Neural progenitor cell (in vitro differentiated cells): ENCODE measurements around the gene COL23A1. TPM values are rescaled to one million over a fixed set of nuclear protein-coding genes. Genes with fewer than 3 reads are reported as not detected.
A peak's percentile ranks its signal among the peaks of the same experiment; 100 is the strongest.

Experiments
- DNase-seq: peaks from one replicate; pipeline ENCODE4 v3.0.0-alpha.2; 2016; ENCODE audit warnings: low spot score
- H2AFZ ChIP-seq: fragments of 200-600 bp; sonication (generic); replicated peaks from 2 replicates; pipeline ENCODE4 v1.6.1; 2016; ENCODE audit warnings: antibody characterized with exemption
- H3F3A ChIP-seq: fragments of 200-600 bp; sonication (generic); 2 replicates; pipeline ENCODE4 v1.6.1; 2016; ENCODE audit warnings: antibody characterized with exemption, low read depth
- H3K27ac ChIP-seq: fragments of 200-600 bp; sonication (generic); 2 replicates; pipeline ENCODE4 v1.5.1; 2016; ENCODE audit warnings: mild to moderate bottlenecking
- H3K27me3 ChIP-seq: fragments of 200-600 bp; sonication (generic); 2 replicates; pipeline ENCODE4 v1.6.1; 2016; ENCODE audit warnings: mild to moderate bottlenecking, moderate library complexity
- H3K36me3 ChIP-seq: fragments of 200-600 bp; sonication (generic); 2 replicates; pipeline ENCODE4 v1.5.1; 2016
- H3K4me1 ChIP-seq: fragments of 200-600 bp; sonication (generic); 2 replicates; pipeline ENCODE4 v1.6.1; 2016; ENCODE audit warnings: mixed run types
- H3K4me2 ChIP-seq: fragments of 200-600 bp; sonication (generic); 2 replicates; pipeline ENCODE4 v1.6.1; 2016
- H3K4me3 ChIP-seq: fragments of 200-600 bp; sonication (generic); 2 replicates; pipeline ENCODE4 v1.5.1; 2016
- H3K79me2 ChIP-seq: fragments of 200-600 bp; sonication (generic); 2 replicates; pipeline ENCODE4 v1.6.1; 2016; ENCODE audit warnings: low read depth
- H3K9ac ChIP-seq: fragments of 200-600 bp; sonication (generic); 2 replicates; pipeline ENCODE4 v1.6.1; 2016
- H3K9me3 ChIP-seq: fragments of 200-600 bp; sonication (generic); 2 replicates; pipeline ENCODE4 v1.5.1; 2016; ENCODE audit warnings: low read depth
- H4K20me1 ChIP-seq: fragments of 200-600 bp; sonication (generic); 2 replicates; pipeline ENCODE4 v1.6.1; 2016; ENCODE audit warnings: low read depth
- H3K27ac Mint-ChIP-seq: 3 replicates; pipeline ENCODE4 v1.8.0; 2021; ENCODE audit warnings: mixed read lengths
- H3K27me3 Mint-ChIP-seq: 2 replicates; pipeline ENCODE4 v1.8.0; 2022; ENCODE audit warnings: low read depth, mild to moderate bottlenecking, inconsistent platforms, moderate library complexity, mixed read lengths; ENCODE audit not compliant: insufficient read depth
- H3K36me3 Mint-ChIP-seq: 3 replicates; pipeline ENCODE4 v1.8.0; 2021; ENCODE audit warnings: mixed read lengths
- H3K4me1 Mint-ChIP-seq: 3 replicates; pipeline ENCODE4 v1.8.0; 2021; ENCODE audit warnings: mixed read lengths
- H3K4me3 Mint-ChIP-seq: 3 replicates; pipeline ENCODE4 v1.8.0; 2021; ENCODE audit warnings: mild to moderate bottlenecking, moderate library complexity, mixed read lengths
- H3K9me3 Mint-ChIP-seq: 3 replicates; pipeline ENCODE4 v1.8.0; 2020; ENCODE audit warnings: mixed read lengths
- EZH2 ChIP-seq: fragments of 200-600 bp; sonication (generic); IDR thresholded peaks from 2 replicates; pipeline ENCODE4 v1.6.1; 2017; ENCODE audit warnings: antibody characterized with exemption, mild to moderate bottlenecking, moderate library complexity
- EZH2phosphoT487 ChIP-seq: fragments of 200-600 bp; sonication (generic); IDR thresholded peaks from 2 replicates; pipeline ENCODE4 v1.6.1; 2017; ENCODE audit warnings: antibody characterized with exemption
- total RNA-seq: library from RNA; depleted of rRNA; stranded (reverse); fragments of >200 nt; gene quantifications from 2 replicates; pipeline ENCODE4 v1.2.3, GENCODE V29; 2015; ENCODE audit warnings: low replicate concordance
- TF ChIP-seq, protein P1 (sequence below): fragments of 200-600 bp; sonication (generic); IDR thresholded peaks from 2 replicates; pipeline ENCODE4 v1.5.1; 2017; ENCODE audit warnings: antibody characterized with exemption, mild to moderate bottlenecking

COL23A1 gene
- total RNA-seq, 1 donor from 2014 or later: not detected

DNA sequence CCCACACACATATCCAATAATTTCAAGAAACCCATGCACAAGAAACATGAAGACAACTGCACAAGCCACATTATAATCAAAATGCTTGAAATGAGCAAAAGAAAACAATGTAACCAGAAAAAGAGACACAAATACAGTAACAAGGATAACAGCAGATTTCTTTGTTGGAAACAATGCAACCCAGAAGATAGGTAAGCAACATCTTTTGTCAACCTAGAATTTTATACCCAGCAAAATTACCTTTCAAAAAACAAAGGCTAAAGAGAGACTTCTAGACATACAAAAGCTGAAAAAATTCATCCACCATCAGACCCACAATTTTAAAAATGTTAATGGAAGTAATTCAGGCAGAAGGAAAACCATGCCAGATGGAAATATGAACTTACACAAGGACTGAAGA is 5.0 kb upstream of the COL23A1 start:
- no peaks in the 10 kb centered on the region for H3F3A ChIP-seq
- H3K9me3 ChIP-seq: peaks cover 14% of the 10 kb centered on the region
- Mint-ChIP-seq H3K27ac (no peak overlapping the region), H3K36me3 (peaks cover 36% of the 10 kb centered on the region), H3K4me1 (peaks cover 6% of the 10 kb centered on the region), H3K4me3 (no peak overlapping the region), H3K27me3 (peaks cover 5% of the 10 kb centered on the region), H3K9me3 (peaks cover 31% of the 10 kb centered on the region)
- no peak for DNase-seq
- H4K20me1 ChIP-seq: no peaks in the 10 kb centered on the region
- no peaks in the 10 kb centered on the region for H3K79me2 ChIP-seq
- H3K4me2 ChIP-seq: no peak overlapping the region
- H3K27me3 ChIP-seq: peaks cover 18% of the 10 kb centered on the region
- no peak overlapping the region for H2AFZ ChIP-seq
- peaks cover 5% of the 10 kb centered on the region for H3K36me3 ChIP-seq
- H3K27ac ChIP-seq: no peak overlapping the region
- H3K4me3 ChIP-seq: no peak overlapping the region
- TF ChIP-seq EZH2: no peak
- H3K4me1 ChIP-seq: peaks cover 2% of the 10 kb centered on the region
- H3K9ac ChIP-seq: no peak overlapping the region

DNA sequence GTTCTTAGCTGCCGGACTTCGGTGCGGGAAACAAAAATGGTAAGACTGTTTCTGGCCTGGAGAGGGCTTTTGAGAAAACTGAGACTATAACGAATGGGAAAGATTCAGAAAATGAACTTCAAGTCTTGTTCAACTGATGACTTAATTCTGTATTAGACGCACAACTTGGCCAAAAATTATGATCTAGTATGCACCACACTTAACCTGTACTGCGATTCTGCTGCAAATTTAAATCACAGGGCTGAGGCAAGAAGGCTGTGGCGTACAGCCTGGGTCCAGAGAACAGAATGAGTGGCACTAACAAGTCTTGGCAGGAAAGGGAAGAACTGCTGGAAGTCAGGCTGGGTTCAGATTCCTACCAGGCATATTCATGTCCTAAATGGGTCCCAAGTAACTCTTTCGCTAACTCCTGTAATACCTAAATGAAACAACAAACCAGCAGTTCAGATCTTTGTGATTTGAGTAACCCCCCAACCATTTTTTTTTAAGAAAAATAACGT is 781 bp upstream of the COL23A1 start:
- peak overlapping the region; percentile 85 for H3K4me2 ChIP-seq
- H3K79me2 ChIP-seq: no peaks in the 10 kb centered on the region
- Mint-ChIP-seq H3K27me3 (peaks cover 19% of the 10 kb centered on the region), H3K4me3 (peak overlapping the region; percentile 91), H3K36me3 (peaks cover 16% of the 10 kb centered on the region), H3K9me3 (peaks cover 18% of the 10 kb centered on the region), H3K4me1 (peaks cover 34% of the 10 kb centered on the region), H3K27ac (no peak overlapping the region)
- peaks cover 11% of the 10 kb centered on the region for H3K4me1 ChIP-seq
- no peaks in the 10 kb centered on the region for H3F3A ChIP-seq
- DNase-seq: no peak
- peak overlapping the region; percentile 65 for H2AFZ ChIP-seq
- no peaks in the 10 kb centered on the region for H4K20me1 ChIP-seq
- H3K36me3 ChIP-seq: peaks cover 5% of the 10 kb centered on the region
- H3K9me3 ChIP-seq: peaks cover 14% of the 10 kb centered on the region
- peak overlapping the region; percentile 63 for H3K4me3 ChIP-seq
- no peak overlapping the region for H3K9ac ChIP-seq
- no peak overlapping the region for H3K27ac ChIP-seq
- TF ChIP-seq, protein P1, sequence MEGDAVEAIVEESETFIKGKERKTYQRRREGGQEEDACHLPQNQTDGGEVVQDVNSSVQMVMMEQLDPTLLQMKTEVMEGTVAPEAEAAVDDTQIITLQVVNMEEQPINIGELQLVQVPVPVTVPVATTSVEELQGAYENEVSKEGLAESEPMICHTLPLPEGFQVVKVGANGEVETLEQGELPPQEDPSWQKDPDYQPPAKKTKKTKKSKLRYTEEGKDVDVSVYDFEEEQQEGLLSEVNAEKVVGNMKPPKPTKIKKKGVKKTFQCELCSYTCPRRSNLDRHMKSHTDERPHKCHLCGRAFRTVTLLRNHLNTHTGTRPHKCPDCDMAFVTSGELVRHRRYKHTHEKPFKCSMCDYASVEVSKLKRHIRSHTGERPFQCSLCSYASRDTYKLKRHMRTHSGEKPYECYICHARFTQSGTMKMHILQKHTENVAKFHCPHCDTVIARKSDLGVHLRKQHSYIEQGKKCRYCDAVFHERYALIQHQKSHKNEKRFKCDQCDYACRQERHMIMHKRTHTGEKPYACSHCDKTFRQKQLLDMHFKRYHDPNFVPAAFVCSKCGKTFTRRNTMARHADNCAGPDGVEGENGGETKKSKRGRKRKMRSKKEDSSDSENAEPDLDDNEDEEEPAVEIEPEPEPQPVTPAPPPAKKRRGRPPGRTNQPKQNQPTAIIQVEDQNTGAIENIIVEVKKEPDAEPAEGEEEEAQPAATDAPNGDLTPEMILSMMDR: no peak
- no peak for TF ChIP-seq EZH2
- no peak for TF ChIP-seq EZH2phosphoT487
- peaks cover 60% of the 10 kb centered on the region for H3K27me3 ChIP-seq

DNA sequence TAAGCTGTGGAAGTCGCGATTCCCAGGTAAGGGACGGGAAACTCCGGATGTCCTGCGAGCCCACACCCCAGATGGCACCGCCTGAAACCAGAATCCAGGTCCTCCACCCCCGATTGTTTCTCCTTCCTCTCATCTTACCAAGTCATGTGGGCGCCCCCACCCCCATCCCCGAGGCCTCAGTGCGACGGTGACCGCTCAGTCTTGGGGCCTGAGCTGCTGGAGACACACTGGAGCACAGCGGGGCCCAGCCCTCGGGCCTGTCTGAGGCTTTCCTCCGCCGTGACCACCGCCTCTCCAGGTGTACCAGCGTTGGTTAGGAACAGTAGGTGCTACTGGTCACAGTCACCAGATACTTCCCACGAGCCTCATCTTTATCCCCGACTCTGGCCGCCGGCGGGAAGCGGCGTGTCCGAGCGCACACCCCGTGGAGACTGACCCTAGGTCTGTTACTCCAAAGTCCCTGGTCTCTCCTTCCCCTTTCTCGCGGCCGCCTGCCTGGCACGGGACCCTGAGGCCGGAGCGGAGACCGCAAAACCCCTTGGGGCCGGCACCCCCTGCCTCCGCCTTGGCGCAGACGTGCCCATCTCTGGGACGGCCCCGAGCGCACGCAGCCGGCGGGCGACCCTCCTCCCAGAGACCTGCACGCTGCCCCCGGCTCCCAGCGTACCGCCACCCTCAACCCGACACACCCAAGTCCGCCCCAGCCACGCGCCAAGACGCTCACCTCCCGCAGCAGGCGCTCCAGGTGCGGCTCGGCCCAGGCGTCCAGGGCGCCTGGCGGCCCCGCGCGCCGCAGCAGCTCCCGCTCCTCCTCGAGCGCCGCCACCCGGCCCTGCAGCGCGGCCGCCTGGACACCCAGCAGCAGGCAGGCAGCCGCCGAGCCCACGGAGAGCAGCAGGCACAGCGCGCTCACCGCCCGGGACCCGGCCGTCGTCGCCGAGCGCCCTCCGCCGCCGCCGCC is 733 bp downstream of the COL23A1 start:
- H3K9me3 ChIP-seq: no peaks in the 10 kb centered on the region
- H3K9ac ChIP-seq: no peak overlapping the region
- peak overlapping the region; percentile 65 for H2AFZ ChIP-seq

More for the DNA sequence above, 733 bp downstream of the COL23A1 start:
- no peaks in the 10 kb centered on the region for H4K20me1 ChIP-seq
- H3K4me1 Mint-ChIP-seq: peaks cover 34% of the 10 kb centered on the region
- H3K27ac ChIP-seq: no peak overlapping the region
- DNase-seq: peak; percentile 82
- H3K79me2 ChIP-seq: no peaks in the 10 kb centered on the region
- H3F3A ChIP-seq: no peaks in the 10 kb centered on the region
- no peaks in the 10 kb centered on the region for H3K36me3 ChIP-seq
- H3K4me1 ChIP-seq: peaks cover 11% of the 10 kb centered on the region
- peak overlapping the region; percentile 85 for H3K4me2 ChIP-seq
- TF ChIP-seq, protein P1: peak; percentile 33
- TF ChIP-seq EZH2 (peak; percentile 84), EZH2phosphoT487 (peak; percentile 80)
- peaks cover 19% of the 10 kb centered on the region for H3K27me3 Mint-ChIP-seq
- H3K27me3 ChIP-seq: peaks cover 64% of the 10 kb centered on the region
- no peak overlapping the region for H3K27ac Mint-ChIP-seq
- peak overlapping the region; percentile 63 for H3K4me3 ChIP-seq
- H3K9me3 Mint-ChIP-seq: peaks cover 6% of the 10 kb centered on the region
- H3K36me3 Mint-ChIP-seq: peaks cover 5% of the 10 kb centered on the region
- H3K4me3 Mint-ChIP-seq: peak overlapping the region; percentile 86
